Lung (tissue), 12 donors: ENCODE measurements around the gene ZNF132. TPM values are rescaled to one million over a fixed set of nuclear protein-coding genes. Genes with fewer than 3 reads are reported as not detected.
"Not testable (repeated sequence)": the region's sequence is repeated elsewhere in the genome, so short reads cannot be mapped to it uniquely, and the experiment has no call there.

Source experiments
- ATAC-seq: fragments of 200-7000 bp; cut with Tn5 transposase; one replicate; pipeline ENCODE4 v1.9.1; 2020; ENCODE audit warnings: moderate number of reproducible peaks; ENCODE audit not compliant: insufficient read depth, low FRiP score
- DNase-seq, 3 donors: peaks; one replicate each; pipeline ENCODE4 v3.0.0-alpha.2; 2013 to 2017
- H3K27ac ChIP-seq, 2 donors: one replicate each; pipeline ENCODE4 v1.5.1; 2013; ENCODE audit warnings: mild to moderate bottlenecking in 2 of 2, moderate library complexity in 2 of 2, control low read depth in 1 of 2, inconsistent platforms in 1 of 2, low read depth in 1 of 2, low read length in 1 of 2
- H3K27me3 ChIP-seq, 3 donors: one replicate each; pipeline ENCODE4 v1.5.1; 2013; ENCODE audit warnings: low read length in 2 of 3; ENCODE audit not compliant: control insufficient read depth in 3 of 3, insufficient read depth in 3 of 3
- H3K36me3 ChIP-seq, 4 donors: one replicate each; pipeline ENCODE4 v1.5.1; 2013; ENCODE audit warnings: low read length in 4 of 4, mild to moderate bottlenecking in 1 of 4, moderate library complexity in 1 of 4; ENCODE audit not compliant: control insufficient read depth in 4 of 4, insufficient read depth in 4 of 4
- H3K4me1 ChIP-seq, 5 donors: one replicate each; pipeline ENCODE4 v1.5.1; 2013; ENCODE audit warnings: low read length in 5 of 5, mild to moderate bottlenecking in 2 of 5, moderate library complexity in 1 of 5; ENCODE audit not compliant: control insufficient read depth in 5 of 5, insufficient read depth in 5 of 5
- H3K4me3 ChIP-seq: one replicate; pipeline ENCODE4 v1.5.1; 2013; ENCODE audit warnings: mild to moderate bottlenecking, control low read depth, moderate library complexity
- H3K9ac ChIP-seq, 2 donors: one replicate each; pipeline ENCODE4 v1.5.1; 2013; ENCODE audit warnings: low read length in 2 of 2, control low read depth in 1 of 2; ENCODE audit not compliant: insufficient read depth in 1 of 2
- H3K9me3 ChIP-seq, 4 donors: one replicate each; pipeline ENCODE4 v1.5.1; 2013; ENCODE audit warnings: low read length in 3 of 4, mild to moderate bottlenecking in 1 of 4, moderate library complexity in 1 of 4; ENCODE audit not compliant: control insufficient read depth in 4 of 4, insufficient read depth in 3 of 4
- WGBS, 2 donors: extraction: QIAGEN DNeasy Blood & Tissue Kit; methylation state at CpG; one replicate each; pipeline ENCODE4 v1.1.7; 2013; 5-methylcytosine and 5-hydroxymethylcytosine counted together
- polyA plus RNA-seq, 2 donors: library from polyadenylated mRNA; stranded (reverse); fragments of 200-250 nt; gene quantifications; one replicate each; pipeline ENCODE4 v1.2.1, GENCODE V29; 2013
- total RNA-seq, 2 donors: library from RNA; depleted of rRNA in 1 of 2; stranded (reverse); fragments of >200 nt in 1 of 2; gene quantifications; one replicate each; pipeline ENCODE4 v1.2.1, GENCODE V29; 2014 to 2021
- TF ChIP-seq, protein P1 (sequence below): IDR thresholded peaks from 2 replicates; pipeline ENCODE4 v1.5.1; 2012; ENCODE audit warnings: mild to moderate bottlenecking; ENCODE audit errors: control extremely low read depth, extremely low read depth
- donor health status: control.
- donor health status: control.
- donor health status: Bipolar disorder and iron deficiency.
- donor health status: healthy.
- donor health status: DM: yes; HTN: yes; CAD: no.

Gene ZNF132
- total and polyA plus RNA-seq, 4 donors, result 1.0 to 7.4 (median 2.9) TPM

DNA sequence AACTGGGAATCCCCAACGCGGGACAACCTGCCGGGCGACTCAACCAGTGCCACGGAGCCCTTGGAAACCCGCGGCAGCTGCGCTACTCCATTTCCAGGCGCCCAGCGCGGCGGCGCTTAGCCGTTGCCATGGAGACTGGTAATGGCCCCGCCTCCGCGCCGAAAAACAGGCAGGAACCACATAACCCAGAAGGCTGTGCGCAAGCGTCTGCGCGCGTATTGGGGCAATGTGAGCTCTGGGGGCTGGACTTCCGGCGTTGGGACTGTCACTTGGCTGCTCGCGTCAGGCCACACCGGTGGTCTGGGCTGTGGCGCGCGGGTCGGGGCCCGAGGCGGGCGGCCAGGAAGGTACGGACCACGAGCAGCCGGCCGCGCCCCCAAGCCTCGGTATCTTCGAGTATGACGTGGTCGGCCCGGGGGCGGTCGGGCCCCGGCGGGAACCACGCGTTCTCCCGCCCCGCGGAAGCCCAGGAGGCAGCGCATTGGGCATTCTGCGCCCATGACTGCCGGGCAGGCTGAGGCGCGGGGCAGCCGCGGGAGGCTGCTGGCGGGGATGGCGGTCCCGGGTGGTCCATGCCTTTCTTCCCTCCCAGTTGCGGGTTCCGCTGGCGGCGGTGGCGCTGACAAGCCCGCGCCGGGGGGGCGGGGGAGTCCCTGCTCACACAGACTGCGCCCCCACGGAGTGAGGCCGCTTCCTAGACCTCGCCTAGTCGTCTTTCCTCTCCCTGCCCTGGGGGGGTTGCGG, 11.6 kb upstream of the ZNF132 start, which contains the start of gene ZNF324B:
Gene ZNF324B, plus strand, starts transcription at position 265 of the 744 bp plus-strand sequence. CDS start 2,080 bp downstream, outside the sequence.
- H3K36me3 ChIP-seq, result peaks cover 0 to 12% (median 5%) of the 10 kb centered on the region in 4 donors
- DNase-seq (peak; percentile 97), ATAC-seq (peak; percentile 98)
- H3K27ac ChIP-seq, result peak within 1 kb of the TSS; percentile 72 to 74
- H3K27me3 ChIP-seq, result no peaks in the 10 kb centered on the region
- 0% methylated on average over 44 to 79 of the region's 79 CpGs for WGBS, 2 donors
- H3K4me3 ChIP-seq, result peak within 1 kb of the TSS; percentile 83
- peaks cover 0 to 2% (median 0%) of the 10 kb centered on the region in 4 donors for H3K9me3 ChIP-seq
- TF ChIP-seq, protein P1, sequence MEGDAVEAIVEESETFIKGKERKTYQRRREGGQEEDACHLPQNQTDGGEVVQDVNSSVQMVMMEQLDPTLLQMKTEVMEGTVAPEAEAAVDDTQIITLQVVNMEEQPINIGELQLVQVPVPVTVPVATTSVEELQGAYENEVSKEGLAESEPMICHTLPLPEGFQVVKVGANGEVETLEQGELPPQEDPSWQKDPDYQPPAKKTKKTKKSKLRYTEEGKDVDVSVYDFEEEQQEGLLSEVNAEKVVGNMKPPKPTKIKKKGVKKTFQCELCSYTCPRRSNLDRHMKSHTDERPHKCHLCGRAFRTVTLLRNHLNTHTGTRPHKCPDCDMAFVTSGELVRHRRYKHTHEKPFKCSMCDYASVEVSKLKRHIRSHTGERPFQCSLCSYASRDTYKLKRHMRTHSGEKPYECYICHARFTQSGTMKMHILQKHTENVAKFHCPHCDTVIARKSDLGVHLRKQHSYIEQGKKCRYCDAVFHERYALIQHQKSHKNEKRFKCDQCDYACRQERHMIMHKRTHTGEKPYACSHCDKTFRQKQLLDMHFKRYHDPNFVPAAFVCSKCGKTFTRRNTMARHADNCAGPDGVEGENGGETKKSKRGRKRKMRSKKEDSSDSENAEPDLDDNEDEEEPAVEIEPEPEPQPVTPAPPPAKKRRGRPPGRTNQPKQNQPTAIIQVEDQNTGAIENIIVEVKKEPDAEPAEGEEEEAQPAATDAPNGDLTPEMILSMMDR, result no peak
- peak within 1 kb of the TSS; percentile 0 to 39 for H3K9ac ChIP-seq
- H3K4me1 ChIP-seq, result peaks cover 0 to 4% (median 0%) of the 10 kb centered on the region in 5 donors

DNA sequence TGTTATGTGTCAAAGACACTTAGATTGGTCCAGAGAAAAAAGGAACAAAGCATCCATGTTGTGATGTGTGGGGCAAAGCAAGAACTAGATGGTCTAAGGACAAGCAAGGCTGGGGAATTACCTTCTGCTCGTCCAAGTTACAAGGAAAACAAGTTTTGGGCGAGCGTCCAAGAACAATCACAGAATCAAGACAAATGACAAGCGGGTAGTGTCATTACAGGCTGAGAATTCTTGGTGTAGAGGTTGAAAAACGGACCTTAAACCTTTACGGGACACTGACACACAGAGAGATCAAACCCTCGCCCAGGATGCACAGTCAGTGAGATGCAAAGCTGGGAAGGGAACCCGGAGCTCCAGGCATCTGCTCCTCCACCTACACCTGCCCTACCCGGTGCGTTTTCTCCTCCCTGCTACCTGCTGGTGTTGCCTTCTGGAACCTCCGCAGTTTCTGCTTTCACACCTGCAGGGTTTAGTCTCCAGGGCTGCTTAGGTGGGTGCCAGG, 11.0 kb upstream of the ZNF132 start:
- peak overlapping the region in 1 of 2 donors; percentile 17 for H3K27ac ChIP-seq
- DNase-seq (peak in 2 of 3 donors; percentile 18 to 36), ATAC-seq (no peak)
- H3K9ac ChIP-seq, result peak overlapping the region in 1 of 2 donors; percentile 0
- H3K4me3 ChIP-seq, result peak overlapping the region; percentile 15
- peaks cover 0 to 6% (median 2%) of the 10 kb centered on the region in 4 donors for H3K36me3 ChIP-seq
- peaks cover 0 to 2% (median 0%) of the 10 kb centered on the region in 4 donors for H3K9me3 ChIP-seq
- 7 to 9% methylated on average over 11 of the region's 11 CpGs for WGBS, 2 donors
- H3K27me3 ChIP-seq, result no peaks in the 10 kb centered on the region
- TF ChIP-seq, protein P1, result no peak
- peaks cover 0 to 4% (median 0%) of the 10 kb centered on the region in 5 donors for H3K4me1 ChIP-seq

DNA sequence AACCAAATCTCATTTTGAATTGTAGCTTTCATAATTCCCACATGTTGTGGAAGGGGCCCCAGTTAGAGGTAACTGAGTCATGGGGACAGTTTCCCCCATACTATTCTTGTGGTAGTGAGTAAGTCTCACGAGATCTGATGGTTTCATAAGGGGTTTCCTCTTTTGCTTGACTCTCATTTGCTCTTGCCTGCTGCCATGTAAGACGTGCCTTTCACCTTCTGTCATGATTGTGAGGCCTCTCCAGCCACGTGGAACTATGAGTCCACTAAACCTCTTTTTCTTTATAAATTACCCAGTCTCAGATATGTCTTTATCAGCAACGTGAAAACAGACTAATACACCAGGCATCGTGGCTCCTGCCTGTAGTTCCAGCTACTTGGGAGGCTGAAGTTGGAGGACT, 10.0 kb upstream of the ZNF132 start:
- not testable (repeated sequence) for H3K4me1 ChIP-seq, H3K4me3 ChIP-seq, DNase-seq, H3K36me3 ChIP-seq, H3K9me3 ChIP-seq, H3K9ac ChIP-seq, ATAC-seq, H3K27ac ChIP-seq, H3K27me3 ChIP-seq
- WGBS, 2 donors, result 53 to 54% methylated on average over 5 of the region's 5 CpGs

DNA sequence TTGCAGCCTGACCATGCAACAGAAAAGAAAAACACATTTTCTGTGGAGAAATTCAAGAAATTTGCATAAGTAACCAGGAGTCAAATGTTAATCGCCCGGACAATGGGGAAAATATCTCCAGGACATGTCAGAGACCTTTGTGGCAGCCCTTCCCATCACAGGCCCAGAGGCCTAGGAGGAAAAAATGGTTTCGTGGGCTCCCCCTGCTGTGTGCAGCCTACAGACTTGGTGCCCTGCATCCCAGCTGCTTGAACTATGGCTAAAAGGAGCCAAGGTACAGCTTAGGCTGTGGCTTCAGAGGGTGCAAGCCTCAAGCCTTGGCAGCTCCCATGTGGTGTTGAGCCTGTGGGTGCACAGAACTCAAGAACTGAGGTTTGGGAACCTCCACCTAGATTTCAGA, 8.9 kb upstream of the ZNF132 start:
- DNase-seq, H3K9me3 ChIP-seq, H3K4me3 ChIP-seq, H3K27ac ChIP-seq, H3K4me1 ChIP-seq, H3K36me3 ChIP-seq, H3K9ac ChIP-seq, ATAC-seq, H3K27me3 ChIP-seq: not testable (repeated sequence)
- 75 to 85% methylated on average over 3 of the region's 3 CpGs for WGBS, 2 donors

DNA sequence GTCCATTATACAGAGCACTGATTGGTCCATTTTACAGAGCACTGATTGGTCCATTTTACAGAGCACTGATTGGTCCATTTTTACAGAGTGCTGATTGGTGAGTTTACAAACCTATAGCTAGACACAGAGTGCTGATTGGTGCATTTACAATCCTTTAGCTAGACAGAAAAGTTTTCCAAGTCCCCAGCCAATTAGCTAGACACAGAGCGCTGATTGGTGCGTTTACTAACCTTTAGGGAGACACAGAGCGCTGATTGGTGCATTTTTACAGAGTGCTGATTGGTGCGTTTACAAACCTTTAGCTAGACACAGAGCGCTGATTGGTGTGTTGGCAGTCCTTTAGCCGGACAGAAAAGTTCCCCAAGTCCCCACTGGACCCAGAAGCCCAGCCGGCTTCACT, 3.0 kb upstream of the ZNF132 start:
- H3K27ac ChIP-seq, H3K9ac ChIP-seq: not testable (repeated sequence)
- 88 to 95% methylated on average over 7 of the region's 7 CpGs for WGBS, 2 donors

More for the DNA sequence above, 3.0 kb upstream of the ZNF132 start:
- H3K9me3 ChIP-seq, H3K36me3 ChIP-seq, H3K4me3 ChIP-seq, H3K27me3 ChIP-seq, ATAC-seq, DNase-seq: not testable (repeated sequence)
- peaks cover 0 to 13% (median 0%) of the 10 kb centered on the region in 5 donors for H3K4me1 ChIP-seq
